ENCODE measurements around the gene ADCY3. TPM values are rescaled to one million over a fixed set of nuclear protein-coding genes. Genes with fewer than 3 reads are reported as not detected.

ADCY3 gene
- total RNA-seq, 1 experiment from 2014 or later, result 71.1 TPM

DNA sequence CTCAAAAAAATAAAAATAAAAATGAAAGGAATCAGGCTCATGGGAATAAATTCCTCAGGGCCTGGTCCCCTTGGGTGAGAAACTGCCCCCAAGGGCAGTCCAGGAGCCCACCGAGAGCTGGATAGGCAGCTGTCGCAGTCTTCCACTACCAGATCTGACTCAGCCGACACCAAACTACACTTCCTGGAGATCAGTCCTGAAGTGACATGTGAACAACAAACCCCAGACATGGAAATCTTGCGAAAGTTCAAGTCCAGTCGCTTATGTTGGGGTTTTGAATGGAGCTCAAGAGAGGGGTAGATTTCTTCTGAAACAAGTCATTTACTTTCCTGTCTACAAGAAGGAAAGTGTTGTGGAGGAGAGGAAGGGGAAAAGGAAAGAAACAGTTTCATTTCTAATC lies 12.9 kb downstream of the ADCY3 start:
- ChIA-PET POLR2A (no interaction called here), CTCF (no interaction called here), RAD21 (ENCODE audit: low non-redundant PET in 1 of 2, low total read pairs in 2 of 2, uncharacterized antibody in 2 of 2, unreplicated experiment in 2 of 2) (no interaction called here)
- DNase-seq (ENCODE audit: low read depth, low spot score) (no peak), ATAC-seq (no peak)
- H3K9me2 ChIP-seq (ENCODE audit: insufficient read depth), result no peaks in the 10 kb centered on the region
- H3K27me3 ChIP-seq (ENCODE audit: insufficient read depth, low read length), result no peaks in the 10 kb centered on the region
- BruUV-seq (replicated peaks), result no TSS peak
- H3K79me2 ChIP-seq (ENCODE audit: insufficient read depth, low read length), result peaks cover 72% of the 10 kb centered on the region
- no peak overlapping the region for H3K4me2 ChIP-seq (ENCODE audit: low read length)
- no peak for TF ChIP-seq CEBPB (IDR thresholded peaks at IDR 0.05; ENCODE audit: low read depth)
- TF ChIP-seq EZH2phosphoT487 (IDR thresholded peaks at IDR 0.05; ENCODE audit: borderline replicate concordance), result no peak
- no peak for TF ChIP-seq EZH2 (IDR thresholded peaks at IDR 0.05)
- H4K20me1 ChIP-seq (ENCODE audit: insufficient read depth), result no peaks in the 10 kb centered on the region
- no peak overlapping the region for H3K27ac ChIP-seq (ENCODE audit: low read depth, low read length)
- no peak overlapping the region for H2AFZ ChIP-seq (ENCODE audit: low read depth, low read length, poor library complexity, severe bottlenecking)
- H3K9me3 ChIP-seq (ENCODE audit: control insufficient read depth in 1 of 2, insufficient read depth in 1 of 2, low read depth in 1 of 2, low read length in 2 of 2), result peaks cover 0 to 7% of the 10 kb centered on the region in 2 experiments; a peak in 1 of 4 replicates
- H3K4me3 ChIP-seq (replicated peaks in 1 of 2; ENCODE audit: low read depth in 1 of 2, low read length in 2 of 2), result no peak overlapping the region
- intact Hi-C loops (cut with micrococcal nuclease), result no loop called here
- H3K9ac ChIP-seq (ENCODE audit: low read length), result no peak overlapping the region
- H3K36me3 ChIP-seq (ENCODE audit: control insufficient read depth in 1 of 2, insufficient read depth in 2 of 2, low read length in 2 of 2), result peaks cover 3 to 30% of the 10 kb centered on the region in 2 experiments; a peak in 3 of 4 replicates
- no peaks in the 10 kb centered on the region for H3K4me1 ChIP-seq (ENCODE audit: control insufficient read depth in 1 of 2, insufficient read depth in 2 of 2, low read length in 2 of 2)

DNA sequence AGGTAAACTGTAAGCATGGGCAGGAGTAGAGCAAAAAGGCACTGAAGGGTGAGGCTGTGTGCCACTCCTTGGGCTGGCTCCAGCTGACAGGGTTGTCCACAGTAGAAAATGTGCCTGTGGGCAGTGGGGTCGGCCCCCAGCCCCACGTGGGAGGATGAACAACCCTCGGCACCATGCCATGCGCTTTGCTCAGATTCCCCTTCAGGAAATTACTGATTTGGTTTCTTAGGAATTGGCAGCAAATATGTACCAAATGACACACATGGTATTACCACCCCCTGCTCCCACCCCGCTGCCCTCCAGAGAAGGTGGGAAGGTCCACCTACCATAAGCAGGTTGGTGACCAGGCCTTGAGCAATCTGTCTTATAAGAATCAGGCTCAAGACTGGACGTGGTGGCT lies 13.6 kb downstream of the ADCY3 start:
- H3K36me3 ChIP-seq (ENCODE audit: control insufficient read depth in 1 of 2, insufficient read depth in 2 of 2, low read length in 2 of 2), result peaks cover 0 to 24% of the 10 kb centered on the region in 2 experiments; a peak in 2 of 4 replicates
- TF ChIP-seq SP1 (IDR thresholded peaks at IDR 0.05; ENCODE audit: low read depth) (no peak), EZH2 (IDR thresholded peaks at IDR 0.05) (no peak), FOSL1 (IDR thresholded peaks at IDR 0.05; ENCODE audit: low read depth) (no peak), ZNF274 (IDR thresholded peaks at IDR 0.05; ENCODE audit: low read depth, low read length) (no peak), CEBPB (IDR thresholded peaks at IDR 0.05; ENCODE audit: low read depth) (no peak), EZH2phosphoT487 (IDR thresholded peaks at IDR 0.05; ENCODE audit: borderline replicate concordance) (no peak), POLR2A (IDR thresholded peaks at IDR 0.05; ENCODE audit: borderline replicate concordance, extremely low read depth, insufficient read depth, insufficient read length) (no peak), SRF (IDR thresholded peaks at IDR 0.05; ENCODE audit: low read depth) (no peak)
- TF ChIP-seq, protein P1, sequence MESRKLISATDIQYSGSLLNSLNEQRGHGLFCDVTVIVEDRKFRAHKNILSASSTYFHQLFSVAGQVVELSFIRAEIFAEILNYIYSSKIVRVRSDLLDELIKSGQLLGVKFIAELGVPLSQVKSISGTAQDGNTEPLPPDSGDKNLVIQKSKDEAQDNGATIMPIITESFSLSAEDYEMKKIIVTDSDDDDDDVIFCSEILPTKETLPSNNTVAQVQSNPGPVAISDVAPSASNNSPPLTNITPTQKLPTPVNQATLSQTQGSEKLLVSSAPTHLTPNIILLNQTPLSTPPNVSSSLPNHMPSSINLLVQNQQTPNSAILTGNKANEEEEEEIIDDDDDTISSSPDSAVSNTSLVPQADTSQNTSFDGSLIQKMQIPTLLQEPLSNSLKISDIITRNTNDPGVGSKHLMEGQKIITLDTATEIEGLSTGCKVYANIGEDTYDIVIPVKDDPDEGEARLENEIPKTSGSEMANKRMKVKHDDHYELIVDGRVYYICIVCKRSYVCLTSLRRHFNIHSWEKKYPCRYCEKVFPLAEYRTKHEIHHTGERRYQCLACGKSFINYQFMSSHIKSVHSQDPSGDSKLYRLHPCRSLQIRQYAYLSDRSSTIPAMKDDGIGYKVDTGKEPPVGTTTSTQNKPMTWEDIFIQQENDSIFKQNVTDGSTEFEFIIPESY (IDR thresholded peaks at IDR 0.05; ENCODE audit: extremely low read depth, insufficient replicate concordance, low read length), result no peak
- TF ChIP-seq, protein P2, sequence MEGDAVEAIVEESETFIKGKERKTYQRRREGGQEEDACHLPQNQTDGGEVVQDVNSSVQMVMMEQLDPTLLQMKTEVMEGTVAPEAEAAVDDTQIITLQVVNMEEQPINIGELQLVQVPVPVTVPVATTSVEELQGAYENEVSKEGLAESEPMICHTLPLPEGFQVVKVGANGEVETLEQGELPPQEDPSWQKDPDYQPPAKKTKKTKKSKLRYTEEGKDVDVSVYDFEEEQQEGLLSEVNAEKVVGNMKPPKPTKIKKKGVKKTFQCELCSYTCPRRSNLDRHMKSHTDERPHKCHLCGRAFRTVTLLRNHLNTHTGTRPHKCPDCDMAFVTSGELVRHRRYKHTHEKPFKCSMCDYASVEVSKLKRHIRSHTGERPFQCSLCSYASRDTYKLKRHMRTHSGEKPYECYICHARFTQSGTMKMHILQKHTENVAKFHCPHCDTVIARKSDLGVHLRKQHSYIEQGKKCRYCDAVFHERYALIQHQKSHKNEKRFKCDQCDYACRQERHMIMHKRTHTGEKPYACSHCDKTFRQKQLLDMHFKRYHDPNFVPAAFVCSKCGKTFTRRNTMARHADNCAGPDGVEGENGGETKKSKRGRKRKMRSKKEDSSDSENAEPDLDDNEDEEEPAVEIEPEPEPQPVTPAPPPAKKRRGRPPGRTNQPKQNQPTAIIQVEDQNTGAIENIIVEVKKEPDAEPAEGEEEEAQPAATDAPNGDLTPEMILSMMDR (IDR thresholded peaks at IDR 0.05 in 2 of 3, conservative IDR thresholded peaks at IDR 0.05 in 1 of 3; ENCODE audit: borderline replicate concordance in 1 of 3, insufficient read depth in 1 of 3, low read depth in 2 of 3, low read length in 2 of 3), result no peak
- TF ChIP-seq, protein P3, sequence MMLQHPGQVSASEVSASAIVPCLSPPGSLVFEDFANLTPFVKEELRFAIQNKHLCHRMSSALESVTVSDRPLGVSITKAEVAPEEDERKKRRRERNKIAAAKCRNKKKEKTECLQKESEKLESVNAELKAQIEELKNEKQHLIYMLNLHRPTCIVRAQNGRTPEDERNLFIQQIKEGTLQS (IDR thresholded peaks at IDR 0.05), result no peak
- no peak overlapping the region for H3K4me2 ChIP-seq (ENCODE audit: low read length)
- H3K9me3 ChIP-seq (ENCODE audit: control insufficient read depth in 1 of 2, insufficient read depth in 1 of 2, low read depth in 1 of 2, low read length in 2 of 2), result peaks cover 0 to 7% of the 10 kb centered on the region in 2 experiments; a peak in 1 of 4 replicates
- no peaks in the 10 kb centered on the region for H3K9me2 ChIP-seq (ENCODE audit: insufficient read depth)
- no peak overlapping the region for H2AFZ ChIP-seq (ENCODE audit: low read depth, low read length, poor library complexity, severe bottlenecking)
- no peaks in the 10 kb centered on the region for H3K27me3 ChIP-seq (ENCODE audit: insufficient read depth, low read length)
- no peaks in the 10 kb centered on the region for H4K20me1 ChIP-seq (ENCODE audit: insufficient read depth)
- H3K4me1 ChIP-seq (ENCODE audit: control insufficient read depth in 1 of 2, insufficient read depth in 2 of 2, low read length in 2 of 2), result no peaks in the 10 kb centered on the region
- DNase-seq (ENCODE audit: low read depth, low spot score), result no peak
- no peak for ATAC-seq
- ChIA-PET POLR2A (no interaction called here), CTCF (no interaction called here), RAD21 (ENCODE audit: low non-redundant PET in 1 of 2, low total read pairs in 2 of 2, uncharacterized antibody in 2 of 2, unreplicated experiment in 2 of 2) (no interaction called here)
- H3K4me3 ChIP-seq (replicated peaks in 1 of 2; ENCODE audit: low read depth in 1 of 2, low read length in 2 of 2), result no peak overlapping the region
- H3K9ac ChIP-seq (ENCODE audit: low read length), result no peak overlapping the region
- no TSS peak for BruUV-seq (replicated peaks)
- H3K27ac ChIP-seq (ENCODE audit: low read depth, low read length), result no peak overlapping the region
- peaks cover 66% of the 10 kb centered on the region for H3K79me2 ChIP-seq (ENCODE audit: insufficient read depth, low read length)
- intact Hi-C loops (cut with micrococcal nuclease), result no loop called here

All from HCT116 (cell line).